PFSK-1 (cell line): ENCODE results near the gene MYO16.

Source experiments
- POLR2AphosphoS5 ChIP-seq: IDR thresholded peaks from 2 replicates; pipeline ENCODE4 v1.6.1; 2012; ENCODE audit warnings: low read depth, mild to moderate bottlenecking, control low read depth, low read length, moderate library complexity
- TAF1 ChIP-seq: IDR thresholded peaks from 2 replicates; pipeline ENCODE4 v1.6.1; 2012; ENCODE audit warnings: low read length, control low read depth, borderline replicate concordance; ENCODE audit not compliant: insufficient read depth

- no peak for TF ChIP-seq POLR2AphosphoS5
- no peak for TF ChIP-seq TAF1
Measured at GRCh38 chr13:109100705-109101304, 471.4 kb downstream of the MYO16 start.
